Measurements from ENCODE around the gene ACTBL2. TPM values are rescaled to one million over a fixed set of nuclear protein-coding genes. Genes with fewer than 3 reads are reported as not detected.

The ACTBL2 gene
- total RNA-seq (2021) (not detected in 3 replicates), Bru-seq, nascent RNA (not detected)
- long read RNA-seq, experiment 1, result 0 reads
- long read RNA-seq, experiment 2, result 0 reads
- long read RNA-seq, experiment 3, result 0 reads

DNA sequence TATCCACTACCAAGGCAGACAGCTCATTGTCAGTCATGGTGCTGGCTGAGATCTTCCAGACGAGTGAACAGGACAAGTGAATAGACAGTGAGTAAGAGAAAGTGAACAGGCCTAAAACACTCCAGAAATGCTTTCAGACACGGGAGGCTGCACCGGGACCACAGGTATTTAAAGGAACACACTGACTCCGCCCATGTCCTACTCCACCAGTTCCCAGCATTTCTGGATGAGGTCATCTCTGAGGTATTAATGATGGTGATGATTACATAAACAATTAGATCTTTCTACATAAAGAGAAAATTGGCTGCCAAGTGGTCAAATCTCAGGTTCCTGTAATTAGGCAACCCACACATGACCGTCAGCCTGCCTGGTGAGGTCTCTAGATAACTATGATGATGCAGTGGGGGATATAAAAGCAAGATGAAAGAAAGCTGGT is at the start of gene ACTBL2:
Gene ACTBL2 (minus strand): TSS at position 141 of the 436 bp plus-strand sequence. CDS start 104 bp downstream, at position 37.
- TF ChIP-seq, protein P1, sequence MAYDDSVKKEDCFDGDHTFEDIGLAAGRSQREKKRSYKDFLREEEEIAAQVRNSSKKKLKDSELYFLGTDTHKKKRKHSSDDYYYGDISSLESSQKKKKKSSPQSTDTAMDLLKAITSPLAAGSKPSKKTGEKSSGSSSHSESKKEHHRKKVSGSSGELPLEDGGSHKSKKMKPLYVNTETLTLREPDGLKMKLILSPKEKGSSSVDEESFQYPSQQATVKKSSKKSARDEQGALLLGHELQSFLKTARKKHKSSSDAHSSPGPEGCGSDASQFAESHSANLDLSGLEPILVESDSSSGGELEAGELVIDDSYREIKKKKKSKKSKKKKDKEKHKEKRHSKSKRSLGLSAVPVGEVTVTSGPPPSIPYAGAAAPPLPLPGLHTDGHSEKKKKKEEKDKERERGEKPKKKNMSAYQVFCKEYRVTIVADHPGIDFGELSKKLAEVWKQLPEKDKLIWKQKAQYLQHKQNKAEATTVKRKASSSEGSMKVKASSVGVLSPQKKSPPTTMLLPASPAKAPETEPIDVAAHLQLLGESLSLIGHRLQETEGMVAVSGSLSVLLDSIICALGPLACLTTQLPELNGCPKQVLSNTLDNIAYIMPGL (CRISPR knock-in tag; IDR thresholded peaks at IDR 0.05), result no peak
- TF ChIP-seq ZNF396 (CRISPR knock-in tag; IDR thresholded peaks at IDR 0.05; ENCODE audit: borderline replicate concordance) (no peak), CBFB (CRISPR knock-in tag; IDR thresholded peaks at IDR 0.05; ENCODE audit: low read depth) (no peak), GABPB1 (CRISPR knock-in tag; IDR thresholded peaks at IDR 0.05) (no peak), RELA (CRISPR knock-in tag; IDR thresholded peaks at IDR 0.05; ENCODE audit: borderline replicate concordance) (no peak), JAZF1 (CRISPR knock-in tag; IDR thresholded peaks at IDR 0.05) (no peak), PRRX2 (CRISPR knock-in tag; IDR thresholded peaks at IDR 0.05) (no peak), TEAD4 (CRISPR knock-in tag; IDR thresholded peaks at IDR 0.05) (no peak)
- TF ChIP-seq, protein P2, sequence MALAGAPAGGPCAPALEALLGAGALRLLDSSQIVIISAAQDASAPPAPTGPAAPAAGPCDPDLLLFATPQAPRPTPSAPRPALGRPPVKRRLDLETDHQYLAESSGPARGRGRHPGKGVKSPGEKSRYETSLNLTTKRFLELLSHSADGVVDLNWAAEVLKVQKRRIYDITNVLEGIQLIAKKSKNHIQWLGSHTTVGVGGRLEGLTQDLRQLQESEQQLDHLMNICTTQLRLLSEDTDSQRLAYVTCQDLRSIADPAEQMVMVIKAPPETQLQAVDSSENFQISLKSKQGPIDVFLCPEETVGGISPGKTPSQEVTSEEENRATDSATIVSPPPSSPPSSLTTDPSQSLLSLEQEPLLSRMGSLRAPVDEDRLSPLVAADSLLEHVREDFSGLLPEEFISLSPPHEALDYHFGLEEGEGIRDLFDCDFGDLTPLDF (CRISPR knock-in tag; IDR thresholded peaks at IDR 0.05), result no peak
- TF ChIP-seq, protein P3, sequence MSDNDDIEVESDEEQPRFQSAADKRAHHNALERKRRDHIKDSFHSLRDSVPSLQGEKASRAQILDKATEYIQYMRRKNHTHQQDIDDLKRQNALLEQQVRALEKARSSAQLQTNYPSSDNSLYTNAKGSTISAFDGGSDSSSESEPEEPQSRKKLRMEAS (CRISPR knock-in tag; IDR thresholded peaks at IDR 0.05), result no peak
- TF ChIP-seq, protein P4, sequence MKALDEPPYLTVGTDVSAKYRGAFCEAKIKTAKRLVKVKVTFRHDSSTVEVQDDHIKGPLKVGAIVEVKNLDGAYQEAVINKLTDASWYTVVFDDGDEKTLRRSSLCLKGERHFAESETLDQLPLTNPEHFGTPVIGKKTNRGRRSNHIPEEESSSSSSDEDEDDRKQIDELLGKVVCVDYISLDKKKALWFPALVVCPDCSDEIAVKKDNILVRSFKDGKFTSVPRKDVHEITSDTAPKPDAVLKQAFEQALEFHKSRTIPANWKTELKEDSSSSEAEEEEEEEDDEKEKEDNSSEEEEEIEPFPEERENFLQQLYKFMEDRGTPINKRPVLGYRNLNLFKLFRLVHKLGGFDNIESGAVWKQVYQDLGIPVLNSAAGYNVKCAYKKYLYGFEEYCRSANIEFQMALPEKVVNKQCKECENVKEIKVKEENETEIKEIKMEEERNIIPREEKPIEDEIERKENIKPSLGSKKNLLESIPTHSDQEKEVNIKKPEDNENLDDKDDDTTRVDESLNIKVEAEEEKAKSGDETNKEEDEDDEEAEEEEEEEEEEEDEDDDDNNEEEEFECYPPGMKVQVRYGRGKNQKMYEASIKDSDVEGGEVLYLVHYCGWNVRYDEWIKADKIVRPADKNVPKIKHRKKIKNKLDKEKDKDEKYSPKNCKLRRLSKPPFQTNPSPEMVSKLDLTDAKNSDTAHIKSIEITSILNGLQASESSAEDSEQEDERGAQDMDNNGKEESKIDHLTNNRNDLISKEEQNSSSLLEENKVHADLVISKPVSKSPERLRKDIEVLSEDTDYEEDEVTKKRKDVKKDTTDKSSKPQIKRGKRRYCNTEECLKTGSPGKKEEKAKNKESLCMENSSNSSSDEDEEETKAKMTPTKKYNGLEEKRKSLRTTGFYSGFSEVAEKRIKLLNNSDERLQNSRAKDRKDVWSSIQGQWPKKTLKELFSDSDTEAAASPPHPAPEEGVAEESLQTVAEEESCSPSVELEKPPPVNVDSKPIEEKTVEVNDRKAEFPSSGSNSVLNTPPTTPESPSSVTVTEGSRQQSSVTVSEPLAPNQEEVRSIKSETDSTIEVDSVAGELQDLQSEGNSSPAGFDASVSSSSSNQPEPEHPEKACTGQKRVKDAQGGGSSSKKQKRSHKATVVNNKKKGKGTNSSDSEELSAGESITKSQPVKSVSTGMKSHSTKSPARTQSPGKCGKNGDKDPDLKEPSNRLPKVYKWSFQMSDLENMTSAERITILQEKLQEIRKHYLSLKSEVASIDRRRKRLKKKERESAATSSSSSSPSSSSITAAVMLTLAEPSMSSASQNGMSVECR (CRISPR knock-in tag; IDR thresholded peaks at IDR 0.05; ENCODE audit: borderline replicate concordance), result no peak
- TF ChIP-seq, protein P5, sequence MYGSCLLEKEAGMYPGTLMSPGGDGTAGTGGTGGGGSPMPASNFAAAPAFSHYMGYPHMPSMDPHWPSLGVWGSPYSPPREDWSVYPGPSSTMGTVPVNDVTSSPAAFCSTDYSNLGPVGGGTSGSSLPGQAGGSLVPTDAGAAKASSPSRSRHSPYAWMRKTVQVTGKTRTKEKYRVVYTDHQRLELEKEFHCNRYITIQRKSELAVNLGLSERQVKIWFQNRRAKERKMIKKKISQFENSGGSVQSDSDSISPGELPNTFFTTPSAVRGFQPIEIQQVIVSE (CRISPR knock-in tag; IDR thresholded peaks at IDR 0.05; ENCODE audit: borderline replicate concordance), result no peak
- peaks cover 6% of the 10 kb centered on the region; the same call in 1 of the 2 replicates for H3K9me3 Mint-ChIP-seq
- H3K4me3 Mint-ChIP-seq, result no peak within 1 kb of the TSS
- no peaks in the 10 kb centered on the region for H3K4me1 Mint-ChIP-seq
- POLR2A ChIA-PET, result no interaction called here
- no peak within 1 kb of the TSS for H3K27ac Mint-ChIP-seq
- no peaks in the 10 kb centered on the region; the same call in 1 of the 2 replicates for H3K27me3 Mint-ChIP-seq (ENCODE audit: low read depth)
- no peaks in the 10 kb centered on the region for H3K36me3 Mint-ChIP-seq
- ATAC-seq (no peak), DNase-seq (ENCODE audit: low spot score) (no peak)
- CTCF ChIA-PET, result no interaction called here

DNA sequence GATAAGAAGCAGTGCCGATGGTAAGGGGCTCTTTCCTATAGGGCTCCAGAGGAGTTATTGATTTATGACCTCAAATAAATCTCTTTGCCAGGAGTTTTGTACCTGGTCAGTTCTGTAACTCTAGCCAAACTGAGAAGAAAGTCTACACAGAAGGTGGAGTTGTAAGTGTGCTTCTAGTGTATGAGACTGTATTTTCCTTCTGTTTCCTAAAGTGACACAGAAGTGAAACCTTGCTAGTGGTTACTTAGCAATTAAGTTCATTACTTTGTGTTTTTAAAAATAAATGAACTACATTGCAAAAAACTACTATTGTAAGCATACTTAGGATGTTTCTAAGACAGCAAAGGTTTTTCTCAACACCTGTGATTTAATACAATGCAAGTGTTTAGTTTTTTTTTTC is 48.7 kb upstream of the ACTBL2 start:
- Mint-ChIP-seq H3K9me3 (no peaks in the 10 kb centered on the region; the same call in 1 of the 2 replicates), H3K4me3 (no peak overlapping the region), H3K27me3 (ENCODE audit: low read depth) (no peaks in the 10 kb centered on the region), H3K36me3 (no peaks in the 10 kb centered on the region), H3K27ac (no peak overlapping the region), H3K4me1 (no peaks in the 10 kb centered on the region)
- CTCF ChIA-PET, result no interaction called here
- POLR2A ChIA-PET, result no interaction called here
- TF ChIP-seq ZNF219 (CRISPR knock-in tag; IDR thresholded peaks at IDR 0.05; ENCODE audit: borderline replicate concordance) (no peak), KAT7 (CRISPR knock-in tag; IDR thresholded peaks at IDR 0.05; ENCODE audit: borderline replicate concordance) (no peak), ZNF263 (CRISPR knock-in tag; IDR thresholded peaks at IDR 0.05; ENCODE audit: low read depth) (no peak)
- TF ChIP-seq, protein P6, sequence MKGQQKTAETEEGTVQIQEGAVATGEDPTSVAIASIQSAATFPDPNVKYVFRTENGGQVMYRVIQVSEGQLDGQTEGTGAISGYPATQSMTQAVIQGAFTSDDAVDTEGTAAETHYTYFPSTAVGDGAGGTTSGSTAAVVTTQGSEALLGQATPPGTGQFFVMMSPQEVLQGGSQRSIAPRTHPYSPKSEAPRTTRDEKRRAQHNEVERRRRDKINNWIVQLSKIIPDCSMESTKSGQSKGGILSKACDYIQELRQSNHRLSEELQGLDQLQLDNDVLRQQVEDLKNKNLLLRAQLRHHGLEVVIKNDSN (CRISPR knock-in tag; IDR thresholded peaks at IDR 0.05), result no peak
- no peak for DNase-seq (ENCODE audit: low spot score)
- no peak for ATAC-seq

Data from WTC11 (cell line).